ENCODE results near the gene LCE1B. TPM values are rescaled to one million over a fixed set of nuclear protein-coding genes. Genes with fewer than 3 reads are reported as not detected.

The LCE1B gene
- total RNA-seq, 1 experiment from 2014 or later, result not detected

- H3K27me3 Mint-ChIP-seq (ENCODE audit: low read depth), result peaks cover 25% of the 10 kb centered on the region
- DNase-seq (ENCODE audit: low spot score), result no peak
- TF ChIP-seq ZNF512 (CRISPR knock-in tag; IDR thresholded peaks at IDR 0.05; ENCODE audit: borderline replicate concordance) (no peak), FOXK1 (CRISPR knock-in tag; IDR thresholded peaks at IDR 0.05) (no peak), USF1 (CRISPR knock-in tag; IDR thresholded peaks at IDR 0.05) (no peak), STAT6 (CRISPR knock-in tag; conservative IDR thresholded peaks at IDR 0.05; ENCODE audit: low read depth) (no peak), ZBTB43 (CRISPR knock-in tag; IDR thresholded peaks at IDR 0.05) (no peak), ESRRA (CRISPR knock-in tag; IDR thresholded peaks at IDR 0.05; ENCODE audit: borderline replicate concordance) (no peak), CDX4 (CRISPR knock-in tag; IDR thresholded peaks at IDR 0.05; ENCODE audit: borderline replicate concordance) (no peak), NFE2L1 (CRISPR knock-in tag; IDR thresholded peaks at IDR 0.05) (no peak), USF2 (CRISPR knock-in tag; IDR thresholded peaks at IDR 0.05) (no peak), ZSCAN18 (CRISPR knock-in tag; IDR thresholded peaks at IDR 0.05) (no peak), ELF4 (CRISPR knock-in tag; IDR thresholded peaks at IDR 0.05; ENCODE audit: low read depth) (no peak), NFYB (CRISPR knock-in tag; conservative IDR thresholded peaks at IDR 0.05; ENCODE audit: low read depth) (no peak), MAX (CRISPR knock-in tag; IDR thresholded peaks at IDR 0.05) (no peak), SP1 (CRISPR knock-in tag; conservative IDR thresholded peaks at IDR 0.05) (no peak), E2F1 (CRISPR knock-in tag; IDR thresholded peaks at IDR 0.05) (no peak), SMAD3 (CRISPR knock-in tag; IDR thresholded peaks at IDR 0.05; ENCODE audit: borderline replicate concordance) (no peak), ATF2 (CRISPR knock-in tag; IDR thresholded peaks at IDR 0.05; ENCODE audit: borderline replicate concordance, low read depth) (no peak), ZNF219 (CRISPR knock-in tag; IDR thresholded peaks at IDR 0.05; ENCODE audit: borderline replicate concordance) (no peak), FOXJ3 (CRISPR knock-in tag; IDR thresholded peaks at IDR 0.05; ENCODE audit: borderline replicate concordance) (no peak), NR2C2 (CRISPR knock-in tag; IDR thresholded peaks at IDR 0.05) (no peak)
- peaks cover 80% of the 10 kb centered on the region for H3K9me3 Mint-ChIP-seq
- no peaks in the 10 kb centered on the region for H3K4me1 Mint-ChIP-seq
- no peak overlapping the region for H3K4me3 Mint-ChIP-seq
- H3K36me3 Mint-ChIP-seq, result peaks cover 64% of the 10 kb centered on the region
- ChIA-PET POLR2A (no interaction called here), CTCF (no interaction called here)
- H3K27ac Mint-ChIP-seq, result no peak overlapping the region
- no peak for ATAC-seq
These were observed 35.4 kb upstream of the LCE1B start for GRCh38 chr1:152776361-152776760.
